Activated CD8-positive, alpha-beta T cell treated with anti-CD3 and anti-CD28 coated beads for 36 hours (primary cell): ENCODE results near the gene ST3GAL3. TPM values are rescaled to one million over a fixed set of nuclear protein-coding genes. Genes with fewer than 3 reads are reported as not detected.

Experiments used
- ATAC-seq: fragments of 200-7000 bp; cut with Tn5 transposase; one replicate; pipeline ENCODE4 v1.10.0; 2021; ENCODE audit warnings: mild to moderate bottlenecking, moderate library complexity
- CTCF ChIA-PET: fragments of 350-600 bp; sonication (Branson Sonifier 250); formaldehyde crosslinking; loops from one replicate; lab custom pipeline; 2021; ENCODE audit warnings: antibody characterized with exemption; lab: Charles Lee
- POLR2A ChIA-PET: fragments of 350-600 bp; sonication (Branson Sonifier 250); formaldehyde crosslinking; loops from one replicate; lab custom pipeline; 2021; ENCODE audit warnings: antibody characterized with exemption; lab: Charles Lee
- DNase-seq: peaks from one replicate; pipeline ENCODE4 v3.0.0-alpha.2; 2020
- H3K27ac Mint-ChIP-seq: one replicate; pipeline ENCODE4 v1.8.0; 2021; ENCODE audit warnings: mild to moderate bottlenecking, mixed read lengths
- H3K27me3 Mint-ChIP-seq: one replicate; pipeline ENCODE4 v1.8.0; 2021; ENCODE audit warnings: mixed read lengths
- H3K36me3 Mint-ChIP-seq: one replicate; pipeline ENCODE4 v1.8.0; 2021; ENCODE audit warnings: low read depth, mixed read lengths
- H3K4me1 Mint-ChIP-seq: one replicate; pipeline ENCODE4 v1.8.0; 2021; ENCODE audit warnings: low read depth, mixed read lengths
- H3K4me3 Mint-ChIP-seq: one replicate; pipeline ENCODE4 v1.8.0; 2021; ENCODE audit warnings: mild to moderate bottlenecking, moderate library complexity, mixed read lengths
- H3K9me3 Mint-ChIP-seq: one replicate; pipeline ENCODE4 v1.8.0; 2021; ENCODE audit warnings: mixed read lengths
- intact Hi-C: fragments of 100-400 bp; cut with micrococcal nuclease; formaldehyde crosslinking; loops from one replicate; pipeline ENCODE4 v1.10.0; 2022
- total RNA-seq, 2 experiments: library from RNA; stranded (reverse); gene quantifications; one replicate each; pipeline ENCODE4 v1.2.3, GENCODE V29; 2021
- TF ChIP-seq, protein P1 (sequence below): fragments of 200-600 bp; IDR thresholded peaks from one replicate; pipeline ENCODE4 v1.8.0; 2022; ENCODE audit warnings: antibody characterized with exemption, mild to moderate bottlenecking

The ST3GAL3 gene
- total RNA-seq, 2 experiments from 2014 or later, result 14.5 to 20.0 TPM

DNA sequence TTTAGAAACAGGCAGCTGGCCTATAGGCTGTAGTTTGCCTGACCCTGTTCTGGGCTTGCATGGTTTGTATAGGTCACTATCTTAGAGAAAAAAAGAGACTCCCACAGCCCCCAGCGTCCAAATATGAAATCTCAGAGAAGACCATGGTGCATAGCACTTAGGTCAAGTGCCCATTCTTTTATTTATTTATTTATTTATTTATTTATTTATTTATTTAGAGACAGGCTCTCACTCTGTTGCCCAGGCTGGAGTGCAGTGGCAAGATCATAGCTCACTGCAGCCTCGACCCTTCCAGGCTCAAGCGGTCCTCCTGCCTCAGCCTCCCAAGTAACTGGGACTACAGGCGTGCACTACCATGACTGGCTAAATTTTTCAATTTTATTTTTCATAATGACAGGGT lies 175.4 kb downstream of the ST3GAL3 start:
- H3K36me3 Mint-ChIP-seq, result no peaks in the 10 kb centered on the region
- CTCF ChIA-PET, result interaction anchor here (0.9 kb wide), 1 partner anchor 119 kb away, joined by 3 read pairs; no protein-coding TSS in a partner anchor
- TF ChIP-seq, protein P1, sequence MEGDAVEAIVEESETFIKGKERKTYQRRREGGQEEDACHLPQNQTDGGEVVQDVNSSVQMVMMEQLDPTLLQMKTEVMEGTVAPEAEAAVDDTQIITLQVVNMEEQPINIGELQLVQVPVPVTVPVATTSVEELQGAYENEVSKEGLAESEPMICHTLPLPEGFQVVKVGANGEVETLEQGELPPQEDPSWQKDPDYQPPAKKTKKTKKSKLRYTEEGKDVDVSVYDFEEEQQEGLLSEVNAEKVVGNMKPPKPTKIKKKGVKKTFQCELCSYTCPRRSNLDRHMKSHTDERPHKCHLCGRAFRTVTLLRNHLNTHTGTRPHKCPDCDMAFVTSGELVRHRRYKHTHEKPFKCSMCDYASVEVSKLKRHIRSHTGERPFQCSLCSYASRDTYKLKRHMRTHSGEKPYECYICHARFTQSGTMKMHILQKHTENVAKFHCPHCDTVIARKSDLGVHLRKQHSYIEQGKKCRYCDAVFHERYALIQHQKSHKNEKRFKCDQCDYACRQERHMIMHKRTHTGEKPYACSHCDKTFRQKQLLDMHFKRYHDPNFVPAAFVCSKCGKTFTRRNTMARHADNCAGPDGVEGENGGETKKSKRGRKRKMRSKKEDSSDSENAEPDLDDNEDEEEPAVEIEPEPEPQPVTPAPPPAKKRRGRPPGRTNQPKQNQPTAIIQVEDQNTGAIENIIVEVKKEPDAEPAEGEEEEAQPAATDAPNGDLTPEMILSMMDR, result no peak
- intact Hi-C loops, result no loop called here
- no peaks in the 10 kb centered on the region for H3K9me3 Mint-ChIP-seq
- POLR2A ChIA-PET, result no interaction called here
- no peak overlapping the region for H3K27ac Mint-ChIP-seq
- H3K27me3 Mint-ChIP-seq, result no peaks in the 10 kb centered on the region
- DNase-seq (no peak), ATAC-seq (no peak)
- no peaks in the 10 kb centered on the region for H3K4me1 Mint-ChIP-seq
- no peak overlapping the region for H3K4me3 Mint-ChIP-seq

DNA sequence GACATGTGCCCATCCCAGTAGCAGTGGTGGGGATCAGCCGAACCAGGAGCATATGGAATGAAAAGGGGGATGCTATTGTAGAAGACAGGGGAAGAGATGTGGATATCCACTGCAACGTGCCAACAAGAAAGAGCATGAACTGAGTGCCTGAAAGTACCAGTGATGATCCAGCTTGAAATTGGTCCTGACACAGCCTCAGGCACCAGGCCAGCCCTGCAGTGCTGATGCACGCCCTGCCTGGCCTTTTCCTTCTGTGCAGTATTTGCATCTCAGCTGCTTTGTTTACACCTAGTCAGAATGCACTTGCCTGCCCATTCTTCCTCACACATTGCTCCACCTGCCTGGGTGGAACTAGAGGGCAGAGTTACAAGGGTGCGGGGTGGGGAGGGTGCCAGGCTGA lies 176.0 kb downstream of the ST3GAL3 start:
- Mint-ChIP-seq H3K36me3 (no peaks in the 10 kb centered on the region), H3K27ac (no peak overlapping the region), H3K4me3 (no peak overlapping the region), H3K4me1 (no peaks in the 10 kb centered on the region), H3K27me3 (no peaks in the 10 kb centered on the region), H3K9me3 (no peaks in the 10 kb centered on the region)
- TF ChIP-seq, protein P1, result no peak
- intact Hi-C loops, result no loop called here
- ChIA-PET CTCF (no interaction called here), POLR2A (no interaction called here)
- no peak for DNase-seq
- ATAC-seq, result no peak

DNA sequence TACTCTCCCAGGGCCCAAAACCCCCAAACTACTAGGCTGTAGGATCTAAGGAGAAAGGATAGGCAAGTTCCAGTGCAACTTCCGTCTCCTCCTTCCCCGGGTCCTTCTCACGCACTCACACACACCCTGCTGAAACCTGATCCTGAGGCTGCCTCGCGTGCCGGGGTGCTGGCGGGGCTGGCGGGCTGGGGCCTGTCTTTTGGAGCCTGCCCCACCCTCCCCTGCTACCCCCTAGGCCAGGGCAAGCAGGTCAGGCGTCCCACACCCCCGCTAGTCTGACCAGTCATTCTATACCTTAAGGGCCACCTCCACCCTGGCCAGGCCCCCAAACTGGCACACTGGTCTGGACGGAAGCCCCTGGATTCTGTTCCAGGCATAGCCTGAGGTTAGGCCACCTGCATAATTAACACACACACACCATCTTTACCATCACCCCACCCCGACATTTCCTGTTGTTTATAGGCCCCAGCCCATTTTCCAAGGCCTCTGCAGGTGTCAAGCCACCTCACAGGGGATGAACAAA lies 178.0 kb downstream of the ST3GAL3 start:
- ATAC-seq, result no peak
- Mint-ChIP-seq H3K4me3 (no peak overlapping the region), H3K9me3 (no peaks in the 10 kb centered on the region), H3K27me3 (no peaks in the 10 kb centered on the region), H3K27ac (no peak overlapping the region), H3K4me1 (no peaks in the 10 kb centered on the region), H3K36me3 (no peaks in the 10 kb centered on the region)
- POLR2A ChIA-PET, result no interaction called here
- CTCF ChIA-PET, result no interaction called here
- TF ChIP-seq, protein P1, result no peak
- no peak for DNase-seq
- intact Hi-C loops, result no loop called here

DNA sequence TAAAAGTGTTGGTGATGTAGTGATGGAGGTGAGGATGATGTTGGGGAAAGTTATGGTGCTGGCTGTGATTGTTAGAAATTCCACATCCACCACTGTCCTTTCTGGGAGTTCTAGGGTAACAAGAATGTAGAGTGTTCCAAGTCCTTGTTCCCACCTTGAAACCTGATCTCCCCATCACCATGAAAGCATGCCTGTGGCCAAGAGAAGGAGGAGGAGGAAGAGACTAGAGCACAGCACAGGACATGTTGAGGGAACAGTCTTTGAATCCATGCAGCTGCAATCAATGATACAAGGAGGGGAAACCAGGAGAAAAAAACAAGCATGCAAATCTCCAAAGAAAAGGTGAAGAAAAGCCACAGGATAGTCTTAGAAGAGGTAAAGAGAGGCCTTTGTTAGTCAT lies 180.4 kb downstream of the ST3GAL3 start:
- TF ChIP-seq, protein P1, result no peak
- Mint-ChIP-seq H3K4me1 (no peaks in the 10 kb centered on the region), H3K9me3 (no peaks in the 10 kb centered on the region), H3K36me3 (no peaks in the 10 kb centered on the region), H3K27ac (no peak overlapping the region), H3K4me3 (no peak overlapping the region), H3K27me3 (no peaks in the 10 kb centered on the region)
- ChIA-PET POLR2A (no interaction called here), CTCF (no interaction called here)
- intact Hi-C loops, result no loop called here
- no peak for DNase-seq
- ATAC-seq, result no peak

DNA sequence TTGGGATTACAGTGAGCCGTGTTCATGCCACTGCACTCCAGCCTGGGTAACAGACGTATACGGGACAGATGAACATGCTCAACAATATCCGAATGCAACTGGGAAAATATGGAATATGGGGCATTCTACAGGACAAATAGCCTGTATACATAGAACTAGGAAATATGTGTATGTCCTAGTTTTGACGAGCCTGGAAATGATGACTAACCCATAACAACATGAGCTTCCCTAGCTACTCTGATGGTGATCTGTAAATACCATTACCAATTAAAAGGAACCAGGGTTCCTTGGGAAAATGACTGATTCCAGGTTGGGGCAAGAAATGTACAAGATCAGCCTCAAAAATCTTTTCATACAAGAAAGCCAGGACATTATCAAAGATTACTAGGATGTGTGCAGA lies 183.5 kb downstream of the ST3GAL3 start:
- intact Hi-C loops, result no loop called here
- Mint-ChIP-seq H3K27ac (no peak overlapping the region), H3K4me1 (no peaks in the 10 kb centered on the region), H3K4me3 (no peak overlapping the region), H3K27me3 (no peaks in the 10 kb centered on the region), H3K36me3 (no peaks in the 10 kb centered on the region), H3K9me3 (no peaks in the 10 kb centered on the region)
- no peak for DNase-seq
- CTCF ChIA-PET, result interaction anchor here (1.1 to 2.6 kb wide), 2 partner anchors 53 to 127 kb away, joined by 3 to 7 read pairs; no protein-coding TSS in a partner anchor
- POLR2A ChIA-PET, result interaction anchor here (0.7 kb wide), 1 partner anchor 675 kb away, joined by 3 read pairs; no protein-coding TSS in a partner anchor
- no peak for ATAC-seq
- TF ChIP-seq, protein P1, result no peak
